GM12874 (cell line): Measurements from ENCODE around the gene SLC40A1.

Source experiments
- CTCF ChIP-seq: IDR thresholded peaks from 2 replicates; pipeline ENCODE4 v1.5.1; 2011; ENCODE audit warnings: low read depth, mild to moderate bottlenecking, control low read depth, low read length, moderate library complexity; ENCODE audit not compliant: insufficient read depth

Gene SLC40A1

GRCh38 chr2:189544318-189545042, 36.1 kb downstream of the SLC40A1 start:
- no peak for TF ChIP-seq CTCF

- no peak for TF ChIP-seq CTCF
Measured at GRCh38 chr2:189543367-189543766, 37.2 kb downstream of the SLC40A1 start.

- no peak for TF ChIP-seq CTCF
Measured at GRCh38 chr2:189542145-189542882, 38.3 kb downstream of the SLC40A1 start.

- TF ChIP-seq CTCF = no peak
Measured at GRCh38 chr2:189541591-189541990, 39.0 kb downstream of the SLC40A1 start.

GRCh38 chr2:189540551-189540950, 40.0 kb downstream of the SLC40A1 start:
- no peak for TF ChIP-seq CTCF

GRCh38 chr2:189538402-189538801, 42.2 kb downstream of the SLC40A1 start:
- no peak for TF ChIP-seq CTCF

GRCh38 chr2:189536830-189537229, 43.8 kb downstream of the SLC40A1 start:
- TF ChIP-seq CTCF = no peak
